HG03025 (cell line): Measurements from ENCODE around the gene NPAS3.

Source experiments
- ATAC-seq: cut with Tn5 transposase; IDR thresholded peaks from one replicate; pipeline ENCODE4 v1.9.1; 2021; ENCODE audit warnings: mild to moderate bottlenecking, moderate library complexity; ENCODE audit not compliant: unreplicated experiment, low FRiP score

The NPAS3 gene

DNA sequence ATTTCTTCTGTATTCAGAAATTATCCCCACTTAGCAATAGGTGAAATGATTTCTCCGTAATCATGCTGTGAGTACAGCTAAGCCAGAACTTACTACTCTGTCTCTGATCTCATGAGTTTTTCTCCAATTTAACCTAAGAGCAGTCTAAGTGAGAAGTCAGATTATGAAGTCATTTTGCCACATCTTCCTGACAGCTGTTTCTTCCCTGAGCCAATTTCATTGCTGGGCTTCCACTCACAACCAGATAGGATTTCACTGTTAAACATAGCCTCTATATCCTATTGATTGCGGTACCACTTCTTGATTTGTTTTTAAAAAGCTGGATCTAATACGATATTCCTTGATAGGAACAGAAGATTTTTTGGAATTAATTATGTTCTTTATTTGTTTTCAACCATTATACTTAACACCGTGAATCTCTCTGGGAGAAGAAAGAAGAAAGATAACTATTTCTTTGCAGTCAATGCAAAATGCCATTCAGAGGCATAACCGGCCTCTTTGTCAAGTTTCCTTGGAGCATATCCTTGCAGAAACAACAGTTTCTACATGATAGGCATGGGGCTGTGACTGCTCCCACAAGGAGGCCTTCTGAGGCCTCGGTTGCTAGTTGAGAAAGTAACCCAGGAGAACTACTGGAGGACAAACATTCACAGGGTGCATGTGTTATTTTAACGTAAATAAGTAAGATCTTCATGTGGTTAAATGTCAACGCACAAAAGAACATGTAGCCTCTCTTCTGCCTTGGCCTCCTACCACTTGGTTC is 212.2 kb downstream of the NPAS3 start:
- no peak for ATAC-seq

DNA sequence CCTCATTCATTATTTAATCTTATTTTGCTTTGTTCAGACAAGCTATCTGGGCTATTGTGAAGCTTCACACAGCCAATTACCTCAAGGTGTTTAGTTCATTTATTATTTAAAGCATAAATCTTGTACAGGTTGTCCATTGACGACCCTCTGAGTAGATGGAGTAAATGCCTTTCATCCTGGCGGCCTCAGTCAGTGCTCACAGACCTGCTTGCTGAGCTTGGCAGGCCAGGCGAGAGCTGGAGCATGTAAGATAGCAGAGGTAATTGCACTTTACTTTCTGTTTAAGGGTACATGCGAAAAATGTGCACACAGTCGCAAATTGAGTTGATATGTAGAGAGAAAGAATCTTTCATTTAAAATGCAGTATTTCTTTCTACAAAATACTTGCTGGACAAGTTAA is 224.4 kb downstream of the NPAS3 start:
- ATAC-seq, result no peak

DNA sequence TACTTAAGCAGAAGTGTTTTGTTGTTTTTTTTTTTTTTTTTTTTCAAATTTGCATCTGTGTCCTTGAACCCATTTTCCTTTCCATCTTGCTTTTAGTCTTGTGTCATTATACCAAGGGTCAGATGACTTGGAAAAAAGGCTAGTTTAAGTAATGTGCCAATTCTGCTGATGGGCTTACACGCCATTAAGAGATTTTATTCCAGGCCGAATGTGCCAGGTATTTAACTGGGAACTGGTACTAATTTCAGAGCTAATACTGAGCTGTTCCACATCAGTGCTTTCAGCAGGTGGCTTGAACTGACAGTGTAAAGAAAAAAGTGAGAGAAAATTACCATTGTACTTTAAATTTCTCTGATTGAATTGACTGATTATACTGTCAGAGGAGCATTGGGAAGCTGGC is 224.9 kb downstream of the NPAS3 start:
- ATAC-seq, result no peak

DNA sequence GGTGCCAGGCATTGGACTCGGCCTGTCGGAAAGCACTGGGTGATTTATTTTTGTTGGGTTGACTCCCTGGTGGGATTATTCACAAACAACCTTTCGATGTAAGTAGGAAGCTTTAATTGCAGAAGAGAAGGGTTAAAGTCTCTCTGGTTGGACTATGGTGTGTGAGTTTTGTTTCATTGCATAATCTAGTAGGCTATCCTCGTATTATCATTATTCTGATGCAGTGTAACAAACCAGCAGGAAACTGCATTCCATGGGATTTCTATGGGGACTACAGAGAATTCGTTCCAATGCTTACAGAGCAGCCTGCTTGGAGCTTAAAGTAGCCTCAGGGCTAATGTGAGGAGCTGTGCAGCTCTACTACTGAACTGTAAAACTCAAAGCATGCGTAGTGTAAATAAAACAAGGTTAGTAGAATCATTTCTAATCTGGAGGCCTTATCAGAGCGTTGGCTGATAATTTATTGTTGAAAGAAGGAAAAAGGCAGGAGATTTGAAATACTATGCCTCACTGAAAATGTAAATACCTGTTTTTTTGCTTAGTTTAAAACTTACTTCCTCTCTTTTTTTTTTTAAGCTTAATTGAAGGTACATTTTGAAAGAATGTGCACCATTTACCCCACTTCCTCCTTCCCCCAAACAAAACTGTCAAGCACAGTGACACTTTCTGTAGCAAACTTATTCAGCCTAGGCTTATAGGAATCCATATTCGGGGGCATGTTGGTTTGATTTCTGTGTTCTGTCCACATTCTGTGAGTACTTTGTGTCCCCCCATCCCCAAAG is 226.7 kb downstream of the NPAS3 start:
- ATAC-seq, result no peak

DNA sequence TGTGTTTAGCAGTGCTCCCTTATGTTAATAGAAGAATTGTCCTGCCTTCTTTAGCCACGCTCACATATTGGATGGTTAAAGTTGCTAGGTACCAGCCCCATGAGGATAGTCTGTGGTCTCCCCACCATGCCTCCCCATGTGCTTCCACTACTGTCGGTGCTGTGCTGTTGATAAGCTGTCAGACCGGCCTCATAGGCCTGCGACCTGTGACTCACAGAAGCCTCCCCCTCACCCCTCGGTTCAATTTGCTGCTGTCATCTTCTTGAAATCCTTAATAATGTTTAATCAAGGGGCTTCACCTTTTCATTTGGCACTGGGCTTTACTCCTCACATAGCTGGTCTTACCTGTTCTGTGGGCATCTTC is 227.2 kb downstream of the NPAS3 start:
- ATAC-seq, result no peak

DNA sequence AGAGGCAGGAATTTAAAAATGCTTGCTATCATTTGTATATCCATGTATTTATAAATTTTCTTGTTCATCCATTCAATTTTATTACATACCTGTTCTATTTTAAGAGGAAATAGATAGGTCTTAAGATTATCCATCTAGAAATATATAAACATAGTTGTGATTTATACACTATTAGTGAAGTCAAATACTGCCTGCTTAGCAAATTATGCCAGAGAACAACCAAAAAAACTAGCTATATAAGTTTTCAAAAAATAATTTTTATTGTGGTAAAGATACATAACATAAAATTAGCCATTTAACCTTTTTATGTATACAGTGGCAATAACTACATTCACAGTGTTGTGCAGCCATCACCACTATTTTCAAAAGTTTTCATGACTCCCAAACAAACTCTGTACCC is 237.3 kb downstream of the NPAS3 start:
- ATAC-seq, result no peak

DNA sequence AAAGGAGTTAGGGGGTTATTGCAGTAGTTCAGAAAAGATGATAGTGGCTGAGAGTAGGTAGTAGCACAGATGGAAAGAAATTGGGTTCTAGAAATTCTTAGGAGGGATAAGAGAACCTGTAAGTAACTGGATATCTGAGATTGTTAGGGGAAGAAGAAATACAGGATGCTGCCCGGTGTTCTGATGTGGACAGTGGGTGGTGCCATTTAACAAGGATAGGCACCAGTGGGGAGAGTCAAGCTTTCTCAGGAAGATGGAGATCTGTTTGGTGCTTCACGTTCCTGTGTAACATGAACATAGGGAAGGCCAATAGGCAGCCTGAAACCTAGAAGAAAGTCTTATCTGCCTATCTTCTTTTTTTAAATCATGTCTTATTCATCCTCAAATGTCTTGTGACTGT is 245.9 kb downstream of the NPAS3 start:
- no peak for ATAC-seq

DNA sequence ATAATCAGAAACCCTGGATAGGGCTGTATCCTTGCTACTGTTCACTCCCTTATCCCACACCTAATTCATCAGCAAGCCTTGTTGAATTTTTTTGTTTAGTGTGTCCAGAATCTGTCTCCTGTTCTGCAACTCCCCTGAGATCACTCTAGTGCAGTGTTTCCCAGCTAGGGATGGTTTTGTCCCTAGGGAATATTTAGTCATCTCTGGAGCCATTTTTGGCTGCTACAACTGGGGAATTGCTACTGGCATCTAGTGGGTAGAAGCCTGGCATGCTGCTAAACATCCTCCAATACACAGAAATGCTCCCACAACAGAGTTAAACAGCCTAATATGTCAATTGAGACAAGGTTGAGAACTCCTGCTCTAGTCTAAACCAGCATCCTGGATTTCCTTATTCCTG is 248.0 kb downstream of the NPAS3 start:
- no peak for ATAC-seq

DNA sequence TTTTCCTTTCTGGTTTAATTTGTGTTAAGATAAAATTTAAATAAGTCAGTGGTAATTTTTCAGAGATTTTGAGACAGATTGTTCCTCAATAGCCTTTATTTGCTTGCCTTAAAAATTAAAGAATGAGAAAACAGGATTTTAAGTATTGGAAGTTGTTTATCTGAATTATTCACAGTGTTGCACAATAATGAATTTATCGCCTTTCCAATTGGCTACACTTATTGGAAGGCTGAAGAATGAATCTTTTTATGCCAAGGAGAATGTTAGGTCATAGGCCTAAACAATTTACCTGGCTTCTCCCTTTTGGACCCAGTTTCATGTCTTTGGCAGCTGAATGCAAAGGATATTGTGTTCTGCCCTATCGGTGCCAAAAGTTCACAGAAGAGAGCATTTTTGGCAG is 250.2 kb downstream of the NPAS3 start:
- ATAC-seq, result no peak

DNA sequence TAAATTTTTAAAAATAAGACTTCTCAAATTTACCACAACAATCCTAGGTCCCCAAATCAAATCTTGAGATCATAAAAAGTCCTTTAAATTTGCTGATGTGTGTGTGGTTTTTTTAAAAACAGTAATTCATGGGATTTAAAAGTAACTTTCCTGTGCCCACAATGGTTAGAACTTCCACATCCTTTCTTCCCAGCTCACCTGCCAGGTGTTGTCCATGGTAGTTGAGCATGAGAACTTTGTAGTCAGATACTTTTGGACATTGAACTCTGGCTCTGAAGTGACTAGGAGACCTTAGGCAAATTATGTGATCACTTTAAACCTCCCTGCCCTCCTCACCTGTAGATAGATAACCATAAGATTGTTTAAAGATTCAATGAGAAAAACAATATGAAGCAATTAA is 253.2 kb downstream of the NPAS3 start:
- ATAC-seq, result no peak

DNA sequence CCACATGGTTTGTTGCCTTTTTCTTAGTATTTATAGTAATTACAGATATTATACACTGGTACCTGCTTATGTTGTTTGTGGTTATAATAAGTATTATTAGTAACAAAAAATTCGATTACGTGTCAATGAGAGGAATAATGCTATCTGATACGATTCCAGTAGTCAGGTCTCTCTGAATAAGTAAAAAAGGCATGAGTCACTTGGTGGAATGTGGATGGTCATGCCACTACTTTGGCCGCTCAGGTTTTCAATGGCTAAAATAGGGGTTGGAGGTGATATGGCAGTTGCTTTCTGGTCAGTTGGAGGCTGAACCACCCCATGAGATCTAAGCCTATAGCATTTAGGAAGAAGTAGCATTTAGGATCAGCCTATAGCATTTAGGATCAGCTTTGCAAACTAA is 255.9 kb downstream of the NPAS3 start:
- no peak for ATAC-seq

DNA sequence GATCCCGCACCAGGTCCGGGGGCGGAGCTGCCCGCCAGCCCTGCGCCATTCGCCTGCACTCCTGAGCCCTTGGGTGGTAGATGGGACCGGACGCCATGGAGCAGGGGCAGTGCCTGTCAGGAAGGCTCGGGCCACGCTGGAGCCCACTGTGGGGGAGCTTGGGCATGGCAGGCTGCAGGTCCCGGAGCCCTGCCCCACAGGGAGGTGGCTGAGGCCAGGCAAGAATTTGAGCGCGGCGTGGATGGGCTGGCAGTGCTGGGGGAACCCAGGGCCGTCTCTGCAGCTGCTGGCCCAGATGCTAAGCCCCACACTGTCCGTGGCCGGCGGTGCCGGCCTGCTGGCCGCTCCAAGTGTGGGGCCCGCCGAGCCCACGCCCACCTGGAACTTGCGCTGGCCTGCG is 260.0 kb downstream of the NPAS3 start:
- no peak for ATAC-seq

DNA sequence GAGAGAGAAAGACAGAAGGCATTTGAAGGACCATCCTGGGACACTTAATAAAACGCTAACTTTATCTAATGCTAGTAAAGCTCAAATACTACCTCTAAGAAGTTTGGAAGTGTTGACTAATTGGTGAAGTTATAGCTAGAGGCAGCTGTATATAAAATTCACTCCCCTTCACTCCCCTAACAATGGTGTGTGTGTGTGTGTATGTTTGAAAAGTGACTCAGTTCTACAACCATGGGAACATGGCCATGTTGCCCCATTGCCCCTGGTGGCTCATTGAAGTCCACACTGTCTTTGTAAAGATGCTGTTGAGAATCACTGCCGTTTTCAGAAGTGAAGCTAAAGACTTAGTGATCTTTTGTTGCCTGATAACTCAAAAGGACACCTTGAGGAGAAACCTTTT is 262.4 kb downstream of the NPAS3 start:
- ATAC-seq, result no peak

DNA sequence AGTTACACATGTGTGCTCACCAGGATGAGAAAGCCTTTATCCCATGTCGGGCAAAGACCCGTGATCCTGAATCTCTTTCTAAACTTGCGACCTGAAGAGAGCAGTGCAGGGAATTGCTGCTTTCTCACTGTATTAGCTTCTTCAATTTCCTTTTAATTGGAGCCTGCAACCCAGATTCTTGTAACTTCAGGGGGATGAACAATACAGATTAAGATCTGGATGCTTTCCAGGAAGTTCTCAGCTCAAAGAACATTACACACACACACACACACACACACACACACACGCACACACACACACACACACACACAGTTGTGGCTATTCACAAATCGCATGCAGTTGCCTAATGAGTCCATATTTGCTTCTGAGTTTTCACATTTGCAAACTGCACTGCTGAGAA is 268.3 kb downstream of the NPAS3 start:
- ATAC-seq, result no peak

DNA sequence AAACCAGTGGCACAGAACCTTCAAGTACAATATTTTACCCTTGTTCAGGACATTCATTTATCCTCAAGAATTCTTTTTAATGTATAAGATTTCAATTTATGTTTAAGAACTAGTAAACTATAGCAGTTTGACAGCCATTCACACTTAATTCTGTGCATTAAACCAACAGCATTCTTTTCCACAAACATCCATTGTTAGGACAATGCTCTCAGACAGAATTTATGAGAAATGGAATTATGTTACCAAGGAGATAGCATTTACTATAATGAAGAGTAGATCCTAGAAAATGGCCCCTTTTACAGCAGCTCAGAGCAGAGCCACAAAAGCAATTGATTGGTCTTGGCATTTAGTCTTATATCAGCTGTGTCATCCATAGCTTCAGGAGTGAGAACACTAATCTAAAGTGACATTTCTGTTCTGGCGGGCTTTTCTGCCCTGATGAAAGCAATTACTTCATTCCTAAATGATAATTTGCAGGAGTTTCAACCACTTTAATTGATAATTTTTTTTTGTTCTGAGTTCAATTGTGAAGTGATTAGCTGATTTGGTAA is 268.9 kb downstream of the NPAS3 start:
- ATAC-seq, result no peak

DNA sequence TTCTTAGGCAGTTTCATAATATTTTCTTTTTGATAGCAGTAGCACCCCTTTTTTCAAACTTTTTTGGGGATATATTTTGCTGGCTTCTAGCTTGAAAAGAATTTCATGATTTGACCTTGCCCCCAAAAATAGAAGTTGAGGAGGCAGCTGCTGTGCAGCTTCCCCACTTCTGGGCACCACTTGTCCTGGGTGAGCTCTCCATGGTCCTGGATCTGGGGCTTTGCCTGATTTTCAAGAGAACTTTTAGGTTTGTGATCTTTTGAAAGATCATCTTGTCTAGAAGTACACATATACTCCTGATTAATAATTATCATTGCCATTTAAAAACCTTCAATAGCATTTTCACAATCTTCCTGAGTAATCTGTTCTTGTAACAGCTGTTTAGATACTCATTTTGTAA is 271.6 kb downstream of the NPAS3 start:
- ATAC-seq, result no peak

DNA sequence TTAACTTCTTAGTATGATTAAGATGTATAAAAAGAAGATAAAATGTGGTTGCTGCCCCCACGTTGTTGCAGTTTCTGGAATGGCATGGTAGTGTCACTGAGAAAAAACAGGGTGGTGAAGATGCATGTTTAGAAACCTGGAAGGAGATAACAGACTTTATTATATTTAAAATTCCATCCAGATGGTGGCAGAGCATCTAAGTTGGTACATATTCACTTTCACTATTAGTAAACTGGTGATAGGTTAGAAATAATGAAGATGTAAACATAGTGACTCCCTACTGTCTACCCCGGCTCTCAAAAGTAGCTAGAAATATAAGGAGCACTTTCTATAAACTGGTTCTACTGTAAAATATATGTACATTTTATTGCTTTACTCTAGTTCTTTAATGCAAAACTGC is 279.3 kb downstream of the NPAS3 start:
- no peak for ATAC-seq

DNA sequence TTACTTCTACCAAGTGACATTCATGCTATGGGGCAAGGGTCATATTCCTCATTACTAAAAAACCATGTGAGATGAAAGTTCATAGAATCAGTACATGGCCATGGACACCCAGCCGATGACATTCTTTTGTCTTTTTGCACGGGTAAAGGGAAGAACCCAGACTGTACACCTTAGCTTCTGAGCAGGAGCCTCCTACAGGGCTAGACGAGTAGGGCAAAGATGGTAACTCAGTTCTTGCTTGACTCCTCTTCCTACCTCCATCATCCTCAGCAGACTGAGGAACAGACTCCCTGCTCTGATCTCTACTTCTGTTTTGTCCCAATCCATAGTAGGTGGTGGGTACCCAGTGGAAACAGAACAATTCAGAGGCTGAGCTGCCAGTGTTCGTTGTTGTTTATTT is 281.3 kb downstream of the NPAS3 start:
- ATAC-seq, result no peak

DNA sequence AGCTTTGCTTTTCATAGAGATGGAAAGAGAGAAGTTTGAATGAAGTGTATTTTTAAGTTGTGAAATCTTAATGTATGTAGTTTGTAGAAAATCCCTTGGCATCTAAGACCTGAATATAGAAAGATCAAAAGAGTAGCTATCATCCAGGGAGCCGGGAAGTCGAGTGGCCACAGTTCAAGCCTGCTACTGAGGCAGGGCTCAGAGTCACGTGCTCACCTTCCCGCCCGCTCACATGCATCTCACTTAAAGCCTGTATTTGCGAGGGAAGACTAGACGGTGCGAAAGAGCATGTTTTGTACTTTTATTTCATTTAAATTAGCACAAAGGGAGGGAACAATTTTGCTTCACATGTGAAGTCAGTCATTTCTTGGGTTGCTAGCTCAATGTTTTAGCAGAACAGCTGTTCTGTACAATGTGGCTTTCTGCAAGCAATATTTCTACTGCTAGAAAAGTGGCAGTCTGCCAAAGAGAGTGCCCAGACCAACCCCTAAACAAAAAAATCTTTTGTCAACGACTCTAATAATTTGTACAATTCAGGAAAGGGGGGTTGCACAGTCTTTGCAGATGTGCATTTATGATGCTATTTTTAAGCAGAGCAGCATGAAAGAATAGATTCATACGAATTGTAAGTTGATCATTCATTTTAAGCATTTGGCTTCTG is 290.7 kb downstream of the NPAS3 start:
- ATAC-seq, result no peak

DNA sequence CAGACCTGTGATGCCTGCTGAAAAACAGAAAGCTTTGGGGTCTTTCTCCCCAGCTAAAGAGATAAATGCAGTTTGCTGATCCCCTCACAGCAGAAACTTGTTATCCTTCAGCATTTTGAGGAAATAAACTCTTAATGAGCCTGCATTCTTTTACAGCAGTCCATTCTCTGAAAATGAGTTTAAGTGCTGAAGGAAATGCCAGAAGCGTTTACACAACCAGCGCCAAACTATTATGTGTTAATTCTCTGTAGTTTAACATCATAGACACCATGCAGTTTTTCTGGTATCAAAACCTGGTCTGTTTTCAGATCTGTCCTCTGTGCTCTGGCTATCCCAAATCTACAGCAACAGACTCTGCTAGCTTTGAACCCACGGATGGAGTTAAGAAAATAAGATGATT is 291.3 kb downstream of the NPAS3 start:
- no peak for ATAC-seq

DNA sequence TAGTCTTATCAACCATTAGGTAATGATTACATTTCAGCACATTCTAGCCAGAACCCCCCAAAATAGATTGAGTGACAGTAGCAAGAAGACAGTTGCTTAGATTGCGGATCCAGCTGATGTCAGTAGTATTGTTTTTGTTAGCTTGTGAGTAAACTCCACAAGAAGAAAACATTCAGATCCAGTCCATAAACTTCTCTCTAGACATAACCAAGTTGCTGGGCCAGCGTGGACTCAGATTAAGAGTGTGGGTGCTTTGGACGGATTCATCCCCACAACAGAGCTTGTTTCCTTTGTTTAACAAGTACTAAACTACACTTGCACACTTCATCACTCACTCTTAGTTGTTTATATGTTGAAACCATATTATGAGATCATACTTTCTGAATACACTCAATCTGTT is 293.4 kb downstream of the NPAS3 start:
- no peak for ATAC-seq
